GM18858 (cell line): ENCODE results near the gene MIA2.
"Not testable (repeated sequence)": the region's sequence is repeated elsewhere in the genome, so short reads cannot be mapped to it uniquely, and the experiment has no call there.

Experiments
- ATAC-seq: cut with Tn5 transposase; IDR thresholded peaks from one replicate; pipeline ENCODE4 v1.9.1; 2021; ENCODE audit not compliant: unreplicated experiment

Gene MIA2

DNA sequence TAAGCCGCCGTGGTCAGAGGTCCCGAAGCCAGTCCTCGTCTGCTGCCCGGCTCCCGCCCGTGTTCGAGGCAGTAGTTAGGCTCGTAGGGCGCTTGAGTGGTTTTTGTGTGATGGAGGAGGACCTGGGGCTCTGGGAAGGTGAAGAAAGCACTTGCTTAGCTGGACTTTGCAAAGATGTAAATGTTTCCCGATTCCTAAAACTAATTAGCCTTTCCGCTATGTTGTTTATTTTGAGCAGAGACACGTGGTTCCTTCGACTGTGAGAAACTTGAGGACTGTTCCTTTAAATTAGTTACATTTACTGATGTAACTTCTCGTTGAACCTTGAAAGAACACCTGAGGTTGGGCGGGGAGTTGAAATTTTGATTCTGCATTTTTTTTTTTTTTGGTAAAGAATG, 33.9 kb downstream of the MIA2 start:
- ATAC-seq, result peak; percentile 7

DNA sequence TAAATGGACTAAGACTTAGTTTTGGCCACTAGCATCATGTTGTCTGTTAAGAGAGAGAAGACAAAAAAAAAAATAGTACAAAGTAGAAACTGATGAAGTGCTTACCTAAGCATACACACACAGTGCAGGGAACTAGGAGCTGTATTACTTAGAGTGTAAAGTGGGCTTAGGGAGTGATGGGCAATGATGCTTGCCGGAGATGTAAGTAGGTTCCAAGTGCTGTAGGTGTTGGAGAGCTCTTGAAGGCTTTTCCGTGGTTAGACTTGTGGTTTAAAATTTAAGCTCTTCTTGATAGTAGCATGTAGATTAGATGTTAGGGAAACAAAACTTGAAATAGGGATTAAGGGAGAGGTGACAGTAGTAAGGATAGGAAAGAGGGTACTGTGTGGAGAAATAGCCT, 34.7 kb downstream of the MIA2 start:
- ATAC-seq, result no peak

DNA sequence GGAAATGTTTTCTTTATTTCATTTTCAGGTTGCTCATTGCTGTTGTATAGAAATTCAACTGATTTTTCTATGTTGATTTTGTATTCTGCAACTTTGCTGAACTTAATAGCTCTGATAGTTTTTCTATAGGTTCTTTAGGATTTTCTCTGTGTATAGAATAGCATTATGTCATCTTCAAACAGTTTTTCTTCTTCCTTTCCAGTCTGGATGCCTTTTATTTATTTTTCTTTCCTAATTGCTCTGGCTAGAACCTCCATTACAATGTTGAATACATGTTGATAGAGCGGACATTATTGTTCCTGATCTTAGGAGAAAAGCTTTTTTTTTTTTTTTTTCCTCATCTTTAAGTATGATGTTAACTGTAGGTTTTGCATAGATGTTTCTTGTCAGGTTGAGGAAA, 39.2 kb downstream of the MIA2 start:
- ATAC-seq, result no peak

DNA sequence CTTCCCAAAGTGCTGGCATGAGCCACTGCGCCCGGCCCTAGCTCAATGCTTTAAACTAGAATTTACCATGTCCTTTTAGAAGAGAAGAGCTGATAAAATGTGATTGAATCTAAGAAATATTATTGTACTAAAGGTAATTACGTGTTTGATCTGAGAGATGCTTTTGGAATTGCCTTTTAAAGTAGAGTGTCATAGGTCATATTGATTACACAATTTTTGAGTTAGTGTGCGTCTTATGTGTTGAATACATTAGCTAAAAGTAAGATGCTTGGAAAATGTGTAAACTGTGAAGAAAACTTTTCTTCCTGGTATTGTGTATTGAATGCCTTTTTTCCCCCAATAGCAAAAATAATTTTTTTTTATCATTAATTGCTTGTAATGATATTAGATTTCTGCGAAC, 41.7 kb downstream of the MIA2 start:
- ATAC-seq, result no peak

DNA sequence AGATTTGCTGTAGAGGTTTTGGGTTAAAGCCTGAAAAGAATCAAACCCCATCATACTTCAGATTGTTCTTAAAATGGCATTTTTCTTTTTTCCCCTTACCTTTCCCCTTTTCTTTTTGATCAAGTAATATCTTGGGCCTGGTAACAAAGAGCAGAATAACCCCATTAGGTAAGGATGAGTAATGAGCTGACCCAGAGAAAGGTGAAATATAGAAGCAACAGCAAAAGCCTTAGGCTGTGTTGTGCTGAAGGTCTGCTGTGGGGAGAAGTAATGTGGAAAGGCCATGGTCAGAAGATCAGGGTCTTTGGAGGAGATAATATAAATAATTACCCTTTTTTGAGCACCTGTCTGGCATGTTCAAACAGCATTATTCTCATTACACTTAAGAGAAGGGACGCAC, 42.3 kb downstream of the MIA2 start:
- ATAC-seq, result no peak

DNA sequence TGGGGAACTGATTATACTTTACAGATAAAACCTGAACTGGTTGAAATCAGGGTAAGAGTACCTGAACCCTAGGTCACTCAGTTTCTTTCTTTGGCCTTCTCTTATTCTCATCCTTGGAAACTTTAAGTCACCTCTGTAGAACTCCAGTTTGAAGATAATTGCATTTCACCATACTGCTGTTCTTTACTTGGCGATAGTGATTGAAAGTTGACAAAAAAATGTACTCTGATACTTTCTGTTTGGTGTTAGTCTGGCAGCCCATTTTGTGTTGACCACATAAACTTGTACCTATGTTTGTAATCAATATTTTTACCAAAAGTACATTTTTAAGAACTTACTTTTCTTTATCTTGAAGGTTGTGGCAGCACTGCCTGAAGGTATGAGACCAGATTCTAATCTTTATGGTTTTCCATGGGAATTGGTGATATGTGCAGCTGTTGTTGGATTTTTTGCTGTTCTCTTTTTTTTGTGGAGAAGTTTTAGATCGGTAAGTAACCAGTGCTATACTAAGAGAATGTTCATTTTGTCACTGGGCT, 42.9 kb downstream of the MIA2 start:
- no peak for ATAC-seq

DNA sequence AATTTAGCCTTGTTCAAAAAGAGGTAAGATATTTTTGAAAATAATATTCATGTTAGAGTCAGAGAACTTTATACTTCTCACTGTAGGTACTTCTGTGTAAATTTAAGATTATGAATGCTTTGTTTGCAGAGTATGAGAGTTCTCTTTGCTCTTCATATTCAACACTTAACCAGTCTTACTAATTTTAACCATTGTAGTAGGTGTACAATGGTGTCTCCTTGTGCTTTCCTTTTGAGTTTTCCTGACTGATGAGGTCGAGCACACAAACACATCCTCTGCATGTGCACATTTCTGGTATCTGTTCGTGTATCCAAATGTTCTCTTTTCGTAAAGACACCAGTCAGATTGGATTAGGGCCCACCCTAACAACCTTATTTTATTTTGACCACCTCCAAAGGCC, 45.8 kb downstream of the MIA2 start:
- ATAC-seq, result no peak

DNA sequence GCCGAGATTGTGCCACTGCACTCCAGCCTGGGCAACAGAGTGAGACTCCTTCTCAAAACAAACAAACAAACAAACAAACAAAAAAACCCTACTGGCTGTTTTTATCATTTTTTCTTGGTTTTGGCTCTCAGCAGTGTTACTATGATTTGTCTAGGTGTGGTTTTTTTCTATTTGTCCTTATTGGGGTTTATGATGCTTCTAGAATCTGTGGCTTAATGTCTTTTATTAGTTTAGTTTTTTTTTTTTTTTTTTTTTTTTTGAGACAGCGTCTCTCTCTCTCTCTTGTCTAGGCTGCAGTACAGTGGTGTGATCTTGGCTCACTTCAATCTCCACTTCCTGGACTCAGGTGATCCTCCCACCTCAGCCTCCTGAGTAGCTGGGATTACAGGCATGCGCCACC, 47.0 kb downstream of the MIA2 start:
- not testable (repeated sequence) for ATAC-seq

DNA sequence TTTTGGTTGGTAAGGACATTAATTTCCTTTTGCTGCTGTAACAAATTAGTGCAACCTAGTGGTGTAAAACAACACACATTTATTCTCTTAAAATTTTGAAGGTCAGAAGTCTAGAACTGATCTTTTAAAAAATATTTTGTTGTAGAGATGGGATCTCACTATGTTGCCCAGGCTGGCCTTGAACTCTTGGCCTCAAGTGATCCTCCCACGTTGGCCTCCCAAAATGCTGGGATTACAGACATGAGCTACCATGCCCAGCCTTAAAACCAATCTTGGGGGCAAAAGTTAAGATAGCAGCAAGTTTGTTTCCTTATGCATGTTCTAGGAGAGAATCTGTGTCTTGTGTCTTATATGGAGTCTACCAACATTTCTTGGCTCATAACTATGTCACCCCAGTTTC, 55.8 kb downstream of the MIA2 start:
- ATAC-seq, result no peak

DNA sequence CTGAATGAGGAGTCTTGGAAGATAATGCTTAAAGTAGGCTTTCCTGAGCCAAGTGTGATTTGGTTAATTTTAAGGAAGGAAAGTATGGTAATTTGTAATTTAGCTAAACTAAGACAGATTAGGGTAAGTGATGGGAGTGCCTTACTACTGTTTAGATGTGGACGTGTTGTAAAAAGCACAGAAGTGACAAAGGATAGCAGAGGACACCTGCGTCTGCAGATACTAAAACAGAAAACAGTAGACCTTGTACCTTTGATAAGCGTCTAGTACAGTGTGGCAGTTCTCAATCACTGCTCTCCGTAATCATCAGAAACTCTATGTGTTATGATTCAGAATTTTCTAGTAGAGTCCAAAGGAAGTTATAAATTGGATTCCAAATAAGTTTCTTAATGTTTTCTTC, 58.0 kb downstream of the MIA2 start:
- no peak for ATAC-seq

DNA sequence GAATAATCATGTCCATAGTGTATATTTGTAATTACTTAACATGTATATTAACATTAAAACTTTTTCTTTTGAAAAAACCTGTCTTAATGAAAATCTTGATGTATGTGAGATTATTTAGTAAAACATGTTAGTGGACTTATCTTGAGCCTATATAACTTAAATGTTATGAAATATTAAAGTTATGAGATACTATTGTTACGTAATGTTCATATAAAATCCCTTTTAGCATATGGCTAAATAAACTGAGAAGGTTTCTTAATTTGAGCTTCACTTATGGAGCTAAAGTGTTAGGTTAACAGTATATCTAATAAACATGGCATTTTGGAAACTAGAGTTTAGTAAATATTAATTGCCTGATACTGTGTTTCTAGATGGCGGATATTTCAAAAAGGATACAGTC, 59.9 kb downstream of the MIA2 start:
- ATAC-seq, result no peak

DNA sequence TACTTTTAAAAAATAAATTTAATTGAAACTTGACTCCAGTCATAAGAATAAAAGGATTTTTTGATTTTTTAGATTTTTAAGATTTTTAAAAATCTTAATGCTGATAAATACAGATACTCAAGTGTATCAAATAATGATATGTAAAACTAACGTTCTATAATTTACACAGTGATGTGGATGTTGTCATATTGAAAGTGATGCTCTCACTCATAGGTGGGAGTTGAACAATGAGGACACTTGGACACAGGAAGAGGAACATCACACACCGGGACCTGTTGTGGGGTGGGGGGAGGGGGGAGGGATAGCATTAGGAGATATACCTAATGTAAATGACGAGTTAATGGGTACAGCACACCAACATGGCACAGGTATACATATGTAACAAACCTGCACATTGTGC, 66.7 kb downstream of the MIA2 start:
- not testable (repeated sequence) for ATAC-seq

DNA sequence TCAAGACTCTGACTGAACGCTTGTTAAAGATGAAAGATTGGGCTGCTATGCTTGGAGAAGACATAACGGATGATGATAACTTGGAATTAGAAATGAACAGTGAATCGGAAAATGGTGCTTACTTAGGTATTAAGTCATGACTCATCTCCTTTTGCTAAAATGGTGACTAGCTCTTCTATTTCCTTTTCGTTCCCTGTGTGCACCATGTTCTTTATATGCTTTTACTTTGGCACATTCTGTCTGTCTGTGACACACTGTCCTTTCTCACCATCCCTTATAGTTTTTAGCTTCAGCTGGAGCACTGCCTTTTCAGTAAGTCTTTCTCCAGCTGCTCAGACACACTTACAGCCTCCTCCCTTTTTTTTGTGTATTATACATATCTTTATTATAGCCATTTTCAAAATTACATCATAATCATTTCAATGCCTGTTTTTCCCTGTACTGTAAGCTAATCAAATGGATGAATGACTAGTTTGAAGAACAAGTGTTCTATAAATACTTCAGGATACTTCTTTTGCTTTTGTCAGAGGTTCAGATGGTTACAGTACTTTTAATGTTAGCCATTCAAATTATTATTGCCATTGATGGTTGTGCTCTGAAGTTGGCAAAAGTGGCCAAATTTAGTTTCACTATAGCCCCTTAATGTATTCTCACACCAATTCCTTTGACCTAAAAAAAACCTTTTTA, 68.6 kb downstream of the MIA2 start:
- no peak for ATAC-seq

DNA sequence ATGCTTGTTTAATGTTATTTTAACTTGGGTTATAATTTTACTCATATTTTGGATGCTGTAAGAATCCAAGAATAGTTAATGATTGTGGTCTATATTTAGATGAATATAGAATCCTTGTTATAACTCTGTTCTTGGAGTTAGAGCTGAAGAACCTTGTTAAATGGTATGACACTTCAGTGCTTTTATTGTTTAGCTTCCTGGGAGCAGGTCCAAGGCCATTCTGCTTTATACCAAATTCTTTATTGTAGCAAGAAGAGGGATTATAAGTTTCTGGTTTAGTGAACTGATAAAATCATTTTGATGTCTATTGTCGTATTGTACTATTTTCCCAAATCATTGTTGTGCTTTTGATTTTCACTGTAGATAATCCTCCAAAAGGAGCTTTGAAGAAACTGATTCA, 69.4 kb downstream of the MIA2 start:
- ATAC-seq, result no peak

DNA sequence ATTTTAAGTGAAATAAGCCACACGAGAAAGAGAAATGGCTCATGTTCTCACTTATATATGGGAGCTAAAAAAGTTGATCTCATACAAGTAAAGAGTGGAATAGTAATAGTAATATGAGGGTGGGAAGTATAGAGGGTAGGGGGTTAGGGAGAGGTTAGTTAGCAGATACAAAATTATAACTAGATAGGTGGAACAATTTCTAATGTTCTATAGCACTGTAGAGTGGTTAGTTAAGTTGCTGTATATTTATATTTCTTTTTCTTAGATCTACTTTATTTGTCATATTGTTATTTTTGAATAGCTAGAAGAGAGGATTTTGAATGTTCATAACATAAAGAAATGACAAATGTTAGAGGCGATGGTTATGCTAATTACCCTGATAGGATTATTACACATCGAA, 74.1 kb downstream of the MIA2 start:
- ATAC-seq, result no peak

DNA sequence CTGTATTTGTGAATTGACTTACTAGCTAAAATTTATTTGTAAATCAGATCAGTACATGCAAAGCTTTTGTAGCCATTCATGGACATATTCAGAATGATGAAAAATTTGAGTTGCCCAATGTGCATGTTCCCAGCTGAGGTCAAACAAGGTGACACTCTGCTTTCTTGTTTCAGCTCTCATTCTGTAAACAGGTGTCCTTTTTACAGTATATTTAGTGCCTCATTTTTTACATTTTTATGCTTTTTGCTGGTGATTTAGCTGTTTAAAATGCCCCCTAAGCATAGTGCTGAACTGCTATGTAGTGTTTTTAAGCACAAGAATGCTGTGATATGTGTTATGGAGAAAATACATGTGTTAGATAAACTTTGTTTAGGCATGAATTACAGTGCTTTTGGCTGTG, 76.3 kb downstream of the MIA2 start:
- ATAC-seq, result no peak

DNA sequence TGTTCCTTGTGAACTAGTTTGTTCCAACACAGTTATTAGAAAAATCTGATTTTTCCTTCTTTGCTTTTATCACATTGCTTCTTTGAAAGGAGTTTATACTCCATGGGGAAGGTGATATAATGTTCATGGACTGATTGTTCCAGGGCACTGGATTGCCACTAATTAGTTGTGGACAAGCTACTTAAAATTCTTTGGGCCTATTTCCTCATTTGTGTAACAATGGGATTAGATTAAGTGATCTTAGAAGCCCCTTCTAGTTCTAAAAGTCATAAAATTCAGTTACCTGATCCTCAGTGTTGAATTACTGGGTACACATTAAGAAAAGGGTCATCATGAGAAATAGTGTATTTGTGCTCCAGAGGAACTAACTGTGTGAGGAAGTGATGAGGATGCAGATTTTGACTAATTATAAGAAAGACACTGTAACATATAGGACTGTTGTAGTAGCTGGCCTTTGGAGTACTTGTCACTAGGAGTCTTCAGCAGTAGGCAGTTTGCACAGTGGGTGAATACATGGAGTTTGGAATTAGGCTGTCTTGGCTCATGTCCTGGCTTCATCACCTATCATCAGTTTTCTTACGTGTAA, 82.2 kb downstream of the MIA2 start:
- no peak for ATAC-seq

DNA sequence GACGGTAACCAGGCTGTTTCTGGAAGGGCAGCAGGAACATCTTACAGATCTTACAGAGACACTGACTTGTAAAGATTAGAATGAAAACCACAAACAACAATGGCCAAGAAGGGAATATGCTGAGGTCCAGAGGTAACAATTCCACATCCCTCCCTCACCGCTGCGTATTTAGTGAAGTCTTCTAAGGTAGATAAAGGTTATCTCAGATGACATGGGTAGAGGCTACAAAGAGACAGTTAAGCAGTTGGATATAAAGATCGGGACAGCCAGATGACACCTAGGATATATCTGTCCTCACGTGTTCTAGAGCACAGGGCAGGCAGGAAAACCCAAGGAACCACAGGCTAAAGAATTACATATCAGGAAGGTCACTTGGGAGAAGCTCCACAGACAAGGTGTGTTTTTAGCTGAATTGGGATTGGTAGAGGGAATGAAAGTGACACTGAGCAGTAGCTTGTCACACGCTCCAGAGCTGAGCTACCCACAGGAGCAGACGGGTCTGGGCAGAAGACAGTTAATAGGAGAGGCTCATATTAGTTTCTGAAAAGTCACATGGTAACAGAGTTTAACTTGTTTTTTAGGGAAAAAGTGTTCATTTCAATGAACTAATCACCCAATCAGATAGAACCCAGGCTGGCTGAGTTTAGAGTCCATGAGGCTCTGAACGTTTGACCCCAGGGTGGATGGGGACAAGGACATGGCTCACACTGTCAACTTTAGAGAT, 83.3 kb downstream of the MIA2 start:
- ATAC-seq, result no peak

DNA sequence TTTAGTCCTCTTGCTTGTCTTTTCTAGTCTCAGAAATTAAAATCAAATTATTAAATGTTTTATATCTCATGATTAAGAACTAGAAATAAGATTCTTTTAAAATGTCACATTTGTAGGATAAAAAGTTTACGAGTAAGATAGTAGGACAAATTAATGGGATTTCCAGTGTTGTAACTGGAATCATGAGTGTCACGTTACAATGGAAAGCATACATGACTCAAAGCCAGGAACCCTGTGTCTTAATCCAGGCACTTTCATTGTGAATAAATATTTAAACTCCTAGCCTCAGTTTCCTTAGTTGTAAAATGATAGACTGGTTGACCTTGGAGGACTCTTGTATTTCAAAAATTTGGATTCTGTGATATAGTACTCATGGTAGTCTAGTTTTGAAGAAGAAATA, 84.9 kb downstream of the MIA2 start:
- ATAC-seq, result no peak

DNA sequence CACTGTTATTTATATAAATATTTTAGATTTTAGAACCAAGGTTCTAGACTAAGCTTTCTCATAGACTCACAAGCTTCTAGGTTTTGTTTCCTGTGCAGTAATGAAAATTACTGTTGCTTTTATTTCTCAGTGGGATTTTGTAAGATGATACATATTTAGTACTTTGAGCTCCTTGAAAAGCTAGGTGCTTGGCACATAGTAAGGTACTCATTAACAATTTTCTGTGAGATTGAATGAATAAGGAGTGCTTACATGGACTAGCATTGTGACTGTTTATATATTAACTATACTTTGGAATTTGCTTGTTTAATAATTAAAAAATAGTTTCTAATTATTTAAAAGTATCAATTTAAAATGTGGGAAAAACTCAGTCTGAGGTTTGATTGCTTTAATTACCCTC, 85.7 kb downstream of the MIA2 start:
- no peak for ATAC-seq

DNA sequence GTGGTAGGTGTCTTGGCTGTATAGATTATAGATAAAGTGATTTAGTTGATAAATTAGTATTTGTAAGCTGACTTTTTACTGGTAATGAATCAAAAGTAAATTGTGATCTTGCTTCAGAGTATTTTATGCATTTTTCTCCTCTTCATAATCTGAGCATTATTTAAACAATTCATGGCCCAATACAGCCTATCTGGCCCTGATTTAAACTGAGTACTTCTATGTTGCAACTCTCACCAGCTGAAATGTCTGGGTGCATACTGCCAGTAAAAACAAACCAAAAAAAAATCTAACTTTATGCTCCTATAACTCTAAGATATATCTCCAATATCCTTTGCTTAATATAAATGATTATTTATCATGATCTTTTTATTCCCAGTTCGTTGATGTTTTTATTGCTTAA, 86.6 kb downstream of the MIA2 start:
- ATAC-seq, result no peak

DNA sequence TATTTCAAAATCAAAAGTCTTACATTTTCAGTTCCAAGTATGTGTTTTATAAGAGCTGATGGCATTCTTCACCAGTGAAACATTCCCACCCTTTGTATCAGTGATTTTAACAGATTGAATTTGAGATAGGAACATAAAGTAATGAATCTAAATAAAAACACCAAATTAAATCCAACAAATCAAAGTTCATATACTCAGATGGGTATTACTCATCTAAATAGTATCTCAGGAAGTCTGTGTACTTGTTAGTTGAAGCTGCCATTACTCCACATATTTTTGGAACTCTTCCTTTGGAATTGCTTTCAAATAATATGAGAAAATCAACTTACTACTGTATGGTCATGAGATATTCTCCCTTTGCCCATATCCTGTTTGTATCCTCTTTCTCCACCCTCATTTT, 89.1 kb downstream of the MIA2 start:
- no peak for ATAC-seq
